ENCODE results near the gene C2CD4C.
"Not testable (repeated sequence)": the region's sequence is repeated elsewhere in the genome, so short reads cannot be mapped to it uniquely, and the experiment has no call there.

Gene C2CD4C

DNA sequence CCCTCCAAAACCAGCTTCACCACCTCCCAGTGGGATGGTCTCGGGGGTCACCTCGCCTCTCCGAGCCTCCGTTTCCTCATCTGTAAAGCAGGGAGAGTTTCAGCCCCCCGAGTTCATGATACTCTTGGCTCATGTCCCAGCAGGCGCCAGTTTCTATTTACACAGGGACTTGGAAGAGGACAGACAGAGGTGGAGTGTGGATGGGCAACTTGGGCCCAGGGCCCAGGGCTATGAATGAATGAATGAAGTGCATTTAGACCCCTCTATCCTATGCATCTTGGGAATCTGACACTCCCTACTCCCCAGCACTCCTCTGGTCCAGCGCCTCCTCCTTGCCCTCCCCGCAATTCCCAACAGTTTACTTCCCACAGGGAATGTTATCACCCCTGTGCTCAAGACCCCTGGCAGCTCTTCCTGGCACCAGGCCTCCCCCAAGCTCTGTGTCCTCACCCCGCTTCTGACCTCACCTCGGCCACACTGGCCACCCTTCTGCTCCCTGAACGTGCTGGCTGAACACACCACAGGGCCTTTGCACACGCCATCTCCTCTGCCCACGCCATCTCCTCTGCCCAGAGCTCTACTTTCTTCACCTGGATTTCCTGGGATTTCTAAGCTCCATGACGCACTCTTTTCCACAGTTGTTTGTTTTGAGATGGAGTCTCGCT lies 4.9 kb upstream of the C2CD4C start:
- DNase-seq, result no peak

DNA sequence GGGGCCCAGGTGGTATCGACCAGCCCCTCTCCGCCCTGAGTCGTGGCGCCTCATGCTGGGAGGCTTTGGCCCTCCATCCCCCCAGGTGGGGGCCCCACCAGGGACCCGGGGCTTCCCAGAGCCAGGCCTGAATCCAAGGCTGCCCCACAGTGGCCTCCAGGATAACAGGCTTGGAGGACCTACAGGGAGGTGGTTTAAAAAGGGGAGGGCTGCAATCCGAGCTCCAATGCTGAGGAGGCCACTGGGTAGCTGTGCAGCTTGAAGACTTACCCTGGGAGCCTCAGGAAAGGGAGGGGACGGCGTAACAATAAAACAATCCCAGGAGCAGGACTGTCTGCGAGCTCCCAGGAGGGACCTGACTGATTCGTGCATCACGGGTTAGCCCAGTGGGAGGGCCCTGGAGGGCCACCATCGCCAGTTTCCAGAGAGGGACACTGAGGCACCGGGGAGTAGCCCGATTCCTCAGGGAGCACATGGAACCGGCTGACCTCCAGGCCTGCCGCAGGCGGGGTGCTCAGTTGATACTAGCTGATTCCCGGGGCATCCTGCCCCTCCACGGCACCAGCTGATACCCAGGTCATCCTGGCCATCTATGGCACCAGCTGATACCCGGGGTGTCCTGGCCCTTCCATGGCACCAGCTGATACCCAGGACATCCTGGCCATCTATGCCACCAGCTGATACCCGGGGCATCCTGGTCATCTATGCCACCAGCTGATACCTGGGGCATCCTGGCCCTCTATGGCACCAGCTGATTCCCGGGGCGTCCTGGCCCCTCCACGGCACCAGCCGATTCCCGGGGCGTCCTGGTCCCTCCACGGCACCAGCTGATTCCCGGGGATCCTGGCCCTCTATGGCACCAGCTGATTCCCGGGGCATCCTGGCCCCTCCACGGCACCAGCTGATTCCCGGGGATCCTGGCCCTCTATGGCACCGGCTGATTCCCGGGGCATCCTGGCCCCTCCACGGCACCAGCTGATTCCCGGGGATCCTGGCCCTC lies 3.7 kb upstream of the C2CD4C start:
- DNase-seq, result no peak

DNA sequence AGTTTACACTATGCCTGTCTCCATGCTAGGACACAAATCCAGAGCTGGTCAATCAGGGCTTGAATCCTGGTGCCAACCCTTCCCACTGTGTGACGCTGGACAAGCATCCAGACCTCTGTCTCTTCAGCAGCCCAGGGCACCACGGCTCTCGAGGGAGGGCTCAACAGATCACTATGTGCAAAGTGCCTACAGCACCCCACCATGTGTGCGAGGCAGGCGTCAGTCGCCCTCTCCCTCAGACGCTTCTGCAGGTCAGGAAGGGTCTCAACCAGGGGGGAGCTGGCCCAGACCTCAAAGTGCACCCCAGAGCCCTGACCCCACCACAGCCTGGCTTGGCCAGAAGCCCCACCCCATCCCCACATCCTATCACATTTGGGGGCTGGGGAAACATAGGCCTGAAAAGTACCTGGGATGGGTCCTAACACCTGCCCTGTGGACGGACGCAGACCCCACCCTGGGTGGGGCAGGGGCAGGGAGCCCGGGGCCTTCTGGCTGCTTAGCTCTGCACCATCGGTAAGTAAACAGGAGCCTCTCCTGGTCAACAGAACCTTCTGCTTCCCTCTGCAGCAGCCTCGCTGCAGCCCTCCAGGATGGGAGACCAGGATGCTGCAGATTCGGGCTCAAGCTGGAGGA lies 2.9 kb upstream of the C2CD4C start:
- no peak for DNase-seq

DNA sequence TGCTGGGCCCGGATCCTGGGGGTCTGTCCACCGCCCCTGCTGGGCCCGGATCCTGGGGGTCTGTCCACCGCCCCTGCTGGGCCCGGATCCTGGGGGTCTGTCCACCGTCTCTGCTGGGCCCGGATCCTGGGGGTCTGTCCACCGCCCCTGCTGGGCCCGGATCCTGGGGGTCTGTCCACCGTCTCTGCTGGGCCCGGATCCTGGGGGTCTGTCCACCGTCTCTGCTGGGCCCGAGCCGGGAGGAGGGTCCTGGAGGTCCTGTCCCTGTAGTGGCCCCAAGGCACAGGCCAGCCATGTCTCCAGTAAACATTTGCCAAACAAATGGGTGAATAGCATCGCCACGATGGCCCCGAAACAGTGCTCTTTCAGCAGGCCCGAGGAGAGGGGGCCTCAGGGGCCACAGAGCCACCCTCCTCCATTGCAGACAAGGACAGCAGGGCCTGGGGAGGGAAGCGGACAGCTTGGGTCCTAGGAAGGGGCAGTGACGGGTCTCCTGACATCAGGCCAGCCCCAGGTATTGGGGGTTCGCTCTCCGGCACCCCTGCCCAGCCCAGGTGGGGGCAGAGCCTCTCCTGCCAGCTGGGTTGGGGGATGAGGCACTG lies 2.3 kb upstream of the C2CD4C start:
- DNase-seq, result not testable (repeated sequence)

DNA sequence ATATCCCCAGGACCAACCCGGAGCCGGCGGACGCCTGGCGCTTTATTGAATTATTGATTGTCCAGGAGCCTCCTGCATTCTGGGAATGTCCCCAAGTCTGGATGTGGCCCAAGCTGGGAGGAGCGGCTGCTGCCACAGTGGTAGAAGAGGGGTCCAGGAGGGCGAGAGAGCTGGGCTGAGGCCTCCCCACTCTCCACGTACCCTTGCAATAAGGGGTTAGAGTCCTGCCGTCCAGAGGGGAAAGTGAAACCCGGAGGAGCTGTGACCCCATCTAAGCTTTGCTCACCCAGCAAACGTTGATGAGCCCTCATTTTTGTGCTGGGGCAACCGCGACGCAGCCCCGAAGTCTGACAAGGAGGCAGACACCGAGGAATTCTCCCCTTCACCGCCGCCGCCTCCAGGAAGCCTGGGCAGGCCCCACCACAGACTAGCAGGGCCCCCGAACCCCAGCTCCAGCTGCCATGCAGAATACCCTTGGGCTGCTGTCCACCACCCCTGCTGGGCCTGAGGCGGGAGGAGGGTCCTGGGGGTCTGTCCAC lies 1.4 kb upstream of the C2CD4C start:
- no peak for DNase-seq

DNA sequence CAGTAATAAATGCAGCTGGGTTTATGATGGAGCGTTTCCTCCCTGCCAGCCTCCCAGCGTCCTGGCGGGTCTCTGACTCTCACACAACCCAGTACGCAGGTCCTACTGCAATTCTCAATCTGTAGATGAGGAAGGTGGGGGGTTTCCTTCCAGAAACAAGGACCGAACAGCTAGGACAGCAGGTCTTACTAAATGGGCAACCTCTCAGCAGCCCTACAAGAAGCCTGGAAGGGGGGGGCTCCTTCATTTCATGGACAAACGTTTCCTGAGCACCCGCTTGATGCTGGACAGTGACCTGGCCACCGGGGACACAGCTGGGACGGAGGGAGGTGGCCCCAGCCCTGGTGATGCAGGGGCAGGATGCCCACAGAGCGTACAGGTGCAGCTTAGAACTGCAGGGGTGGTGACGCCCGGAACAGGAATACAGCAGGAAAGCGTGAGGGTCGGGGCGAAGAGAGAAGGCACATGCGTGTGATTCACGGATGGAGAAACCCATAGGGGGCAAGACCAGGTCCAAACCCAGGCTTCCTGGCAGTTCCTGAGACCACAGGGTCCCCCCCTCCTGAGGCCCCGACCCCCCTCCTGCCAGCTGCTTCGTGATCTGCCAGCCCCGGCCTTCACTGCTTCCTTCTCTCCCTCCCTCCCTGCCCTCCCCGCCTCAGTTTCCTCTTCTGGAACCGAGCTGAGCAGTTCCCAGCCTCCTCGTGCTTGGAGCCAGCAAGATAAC lies 732 bp upstream of the C2CD4C start:
- no peak for DNase-seq

DNA sequence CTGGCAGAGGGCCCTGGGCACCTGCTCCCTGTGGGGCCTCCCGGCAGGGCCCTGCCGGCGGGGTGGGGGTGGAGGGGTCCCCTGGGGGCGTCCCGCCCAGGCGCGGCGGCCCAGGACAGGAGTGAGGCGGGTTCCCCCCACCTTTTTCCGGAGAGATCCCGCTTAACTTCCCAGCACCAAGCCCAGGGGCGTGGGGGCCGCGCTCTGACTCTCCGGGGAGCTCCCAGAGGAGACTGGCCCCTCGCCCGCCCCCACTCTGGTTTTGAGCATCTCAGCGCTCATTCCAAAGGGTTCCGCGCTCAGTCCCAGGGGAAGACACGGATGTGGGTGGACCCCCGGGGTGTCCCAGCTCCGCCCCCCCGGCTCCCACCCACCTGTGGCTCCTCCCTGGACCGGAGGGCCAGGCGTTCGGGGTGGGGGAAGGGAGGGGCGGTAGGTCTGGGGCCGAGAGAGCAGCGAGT lies 476 bp downstream of the C2CD4C start:
- no peak for DNase-seq

DNA sequence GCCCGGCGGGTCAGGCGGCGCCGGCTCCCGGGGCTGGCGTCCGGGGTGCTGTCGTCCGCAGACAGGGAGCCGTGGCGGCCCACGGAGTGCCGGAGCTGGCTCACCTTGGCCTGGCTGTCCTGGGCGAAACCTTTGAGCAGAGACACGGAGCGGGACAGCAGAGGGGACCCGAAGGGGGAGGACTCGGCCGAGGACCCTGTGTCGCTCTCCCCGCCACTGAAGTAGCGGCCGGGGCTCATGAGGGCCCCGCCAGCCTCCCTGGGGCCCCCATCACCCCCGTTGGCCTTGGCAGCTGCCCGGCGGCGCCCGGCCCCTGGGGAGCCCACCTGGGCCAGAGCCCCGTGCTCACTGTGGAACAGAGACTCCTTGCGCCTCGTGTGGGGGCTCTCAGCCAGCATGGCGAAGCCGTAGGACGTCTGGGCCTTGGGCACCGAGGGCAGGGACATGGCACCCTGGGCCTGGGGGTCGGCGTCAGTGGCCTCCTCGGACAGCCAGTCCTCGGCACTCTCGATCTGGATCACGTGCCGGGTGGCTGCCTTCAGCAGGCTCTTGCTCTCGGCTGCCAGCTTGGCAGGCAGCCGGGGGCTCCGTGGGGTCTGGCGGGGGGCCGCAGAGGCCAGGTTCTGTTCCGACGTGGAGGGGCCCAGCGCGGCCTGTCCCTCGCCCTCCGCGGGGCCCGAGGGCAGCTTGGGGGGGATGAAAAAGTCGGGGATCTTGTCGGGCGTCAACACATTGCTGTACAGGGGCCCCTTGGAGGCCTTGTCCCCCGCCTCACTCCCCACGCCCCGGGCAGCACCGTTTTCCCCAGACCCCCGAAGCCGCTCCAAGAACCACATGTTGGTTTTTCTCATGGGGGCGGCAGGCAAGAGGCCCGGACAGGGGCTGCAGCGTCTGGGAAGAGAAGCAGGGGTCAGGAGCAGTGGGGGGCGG lies 1.2 kb downstream of the C2CD4C start:
- no peak for DNase-seq

DNA sequence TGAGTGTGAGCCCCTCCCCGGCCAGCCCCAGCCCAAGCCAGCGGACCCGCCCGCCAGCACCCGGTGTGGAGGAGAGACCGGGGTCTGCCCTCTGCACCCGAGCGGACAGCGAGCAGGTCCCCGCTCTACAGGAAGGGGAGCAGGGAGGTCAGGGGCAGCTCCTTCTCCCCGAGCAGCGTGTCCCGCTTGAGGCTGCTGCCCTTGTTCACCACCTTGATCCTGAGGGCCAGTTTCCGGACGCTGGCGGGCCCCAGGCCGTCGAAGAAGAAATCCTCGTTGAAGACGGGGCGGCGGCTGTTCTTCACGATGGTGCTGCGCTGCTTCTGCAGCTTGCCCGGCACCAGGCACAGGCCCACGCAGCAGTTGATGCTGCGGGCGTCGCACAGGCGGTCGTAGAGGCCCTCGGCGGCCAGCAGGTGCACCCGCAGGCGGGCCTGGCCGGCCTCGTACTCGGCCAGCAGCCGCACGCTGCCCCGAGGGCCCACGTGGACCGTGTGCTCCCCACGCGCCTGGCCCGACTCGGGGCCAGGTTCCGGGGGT lies 1.9 kb downstream of the C2CD4C start:
- DNase-seq, result no peak

DNA sequence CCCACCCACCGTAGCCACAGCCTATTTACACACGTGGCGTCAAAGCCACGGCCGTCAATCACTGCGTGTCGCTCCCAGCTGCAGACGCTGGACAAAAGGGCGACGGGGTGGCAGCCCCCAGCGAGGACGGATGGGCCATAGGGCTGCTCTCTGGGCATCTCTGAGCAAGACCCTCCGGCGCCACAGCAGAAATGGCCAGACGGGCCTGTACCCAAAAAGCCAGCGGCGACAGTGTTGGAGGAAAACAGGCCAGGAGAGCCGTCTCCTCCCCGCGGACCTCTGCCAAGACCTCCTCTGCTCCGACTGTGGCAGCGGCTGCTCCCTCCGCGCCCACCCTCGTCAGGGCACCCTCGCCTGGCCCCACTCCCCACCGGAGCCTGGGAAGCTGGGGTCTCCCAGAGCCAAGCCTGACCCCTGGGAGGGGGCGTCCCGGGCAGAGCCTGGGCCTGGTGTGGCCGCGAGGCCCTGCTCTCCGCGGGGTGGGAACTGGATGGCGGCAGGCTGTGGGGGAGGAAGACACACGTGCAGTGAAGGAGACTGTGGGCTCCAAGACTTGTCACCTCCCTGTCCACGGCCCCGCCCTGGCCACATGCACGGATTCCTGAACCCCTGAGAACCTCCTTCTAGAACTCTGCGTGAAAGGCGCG lies 2.7 kb downstream of the C2CD4C start:
- no peak for DNase-seq

DNA sequence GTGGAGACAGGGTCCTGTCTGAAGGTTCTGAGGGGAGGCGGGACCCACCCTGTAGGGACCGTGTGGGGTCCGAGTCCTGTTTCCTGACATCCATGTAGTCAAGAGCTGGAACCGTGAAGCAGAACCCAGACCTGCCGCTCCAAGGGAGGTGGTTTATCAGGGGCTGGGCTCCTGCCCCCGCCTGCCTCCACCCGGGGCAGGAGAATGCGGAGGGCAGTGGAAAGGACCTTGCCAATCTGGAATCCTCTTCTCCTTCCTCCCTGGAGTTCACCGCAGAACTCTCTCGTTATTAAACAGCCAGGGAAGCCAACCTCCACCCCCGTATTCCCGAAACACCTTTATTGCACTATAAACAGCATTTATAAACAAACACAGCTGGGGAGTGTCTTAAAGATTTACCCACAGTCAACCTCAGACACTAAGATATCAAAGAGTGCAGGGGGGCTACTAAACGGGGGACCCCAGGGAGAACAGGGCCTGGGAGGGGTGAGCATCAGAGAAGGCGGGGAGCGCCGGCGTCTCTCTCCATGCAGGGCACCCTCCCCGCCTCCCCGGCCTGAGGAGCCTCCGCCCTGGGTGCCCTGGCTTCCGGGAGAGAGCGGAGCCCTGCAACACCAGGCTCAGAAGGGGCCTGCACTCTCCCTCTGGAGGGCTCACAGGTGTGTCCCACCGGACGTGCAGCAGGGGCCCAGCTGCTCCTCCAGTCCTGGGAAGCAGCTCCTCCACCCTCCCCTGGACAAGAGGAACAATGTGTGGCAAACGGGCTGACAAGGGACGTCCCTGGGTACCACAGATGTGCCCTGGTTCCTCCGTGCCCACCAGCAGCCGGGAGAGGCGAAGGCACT lies 3.6 kb downstream of the C2CD4C start:
- no peak for DNase-seq

DNA sequence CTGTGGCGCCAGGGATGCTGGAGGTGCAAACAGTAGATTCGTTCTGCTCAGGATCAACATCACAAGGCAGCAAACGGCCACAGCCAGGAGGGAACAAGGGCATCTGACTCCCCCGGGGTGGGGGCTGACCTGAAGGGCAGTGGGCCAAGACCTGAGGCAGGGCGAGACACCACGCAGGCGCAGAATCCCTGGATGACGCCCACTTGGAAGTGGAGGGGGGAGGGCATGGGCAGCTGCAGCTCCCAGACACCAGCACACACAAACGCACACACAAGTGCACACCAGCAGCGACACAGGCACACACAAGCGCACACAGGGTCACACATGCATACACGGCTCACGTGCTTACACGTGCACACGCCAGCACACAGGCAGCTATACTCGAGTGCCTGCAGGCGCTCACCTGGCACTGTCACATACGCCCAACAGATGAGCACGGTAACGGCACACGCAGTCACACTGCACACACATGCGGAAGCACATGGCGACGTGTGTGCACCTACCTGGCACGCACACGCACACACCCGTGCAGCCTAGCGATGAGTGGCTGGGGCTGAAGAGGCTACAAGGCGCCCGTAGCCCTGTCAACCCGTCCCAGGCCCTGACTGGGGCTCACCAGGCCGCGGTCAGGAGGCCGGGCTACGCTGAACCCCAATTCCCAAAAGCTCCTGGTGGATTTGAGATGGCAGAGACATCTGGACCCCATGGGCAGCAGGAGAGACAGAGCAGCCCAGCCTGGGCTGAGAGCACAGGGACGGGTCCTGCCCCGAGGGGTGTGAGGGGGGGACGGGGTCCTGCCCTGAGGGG lies 5.5 kb downstream of the C2CD4C start:
- DNase-seq, result peak; percentile 21

DNA sequence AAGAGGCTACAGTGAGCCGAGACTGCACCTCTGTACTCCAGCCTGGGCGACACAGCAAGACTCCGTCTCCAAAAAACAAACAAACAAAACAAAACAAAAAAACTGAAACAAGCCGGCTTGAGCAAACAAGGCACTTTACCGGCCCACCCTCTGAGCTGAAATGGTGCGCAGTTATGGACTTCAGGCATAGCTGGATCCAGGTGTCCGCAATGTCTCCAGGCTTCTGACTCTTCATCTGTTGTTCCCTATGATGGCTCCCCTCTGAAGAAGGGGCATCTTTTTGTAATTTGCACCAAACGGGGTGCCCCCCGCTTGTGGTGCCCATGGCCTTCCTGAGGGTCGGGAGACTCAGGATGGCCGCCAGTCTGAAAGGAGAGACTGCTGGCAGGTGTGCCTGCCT lies 6.2 kb downstream of the C2CD4C start:
- peak; percentile 6 for DNase-seq

DNA sequence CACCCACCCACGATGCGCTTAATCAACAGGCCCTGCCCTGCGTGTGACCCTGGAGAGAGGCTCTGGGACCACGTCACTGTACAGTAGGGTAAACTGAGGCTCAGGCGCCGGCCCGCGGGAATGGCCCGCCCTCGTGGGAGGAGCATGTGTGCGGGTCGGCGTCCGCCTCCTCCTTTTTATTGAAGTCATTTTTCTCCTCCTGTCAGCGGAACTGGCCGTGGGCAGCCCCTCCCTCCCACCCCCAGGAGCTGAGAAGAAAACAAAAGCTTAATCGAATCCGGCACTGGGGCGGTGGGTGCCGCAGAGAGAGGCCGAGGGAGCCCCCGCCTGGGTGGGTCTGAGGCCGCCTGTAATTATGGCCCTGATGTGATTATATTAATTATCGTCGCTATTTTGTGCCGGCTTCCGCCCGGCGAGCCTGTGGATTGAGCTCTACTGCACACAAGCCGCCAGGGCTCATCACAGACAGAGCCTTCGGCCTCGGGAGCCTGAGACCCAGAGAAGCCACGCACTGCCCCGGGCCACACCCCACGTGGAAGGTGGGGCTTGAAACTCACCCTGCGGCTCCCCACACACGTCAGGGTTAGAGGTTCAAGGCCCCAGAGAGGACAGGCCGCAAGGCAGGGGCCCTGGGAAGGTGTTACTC lies 7.0 kb downstream of the C2CD4C start:
- DNase-seq, result peak; percentile 30

DNA sequence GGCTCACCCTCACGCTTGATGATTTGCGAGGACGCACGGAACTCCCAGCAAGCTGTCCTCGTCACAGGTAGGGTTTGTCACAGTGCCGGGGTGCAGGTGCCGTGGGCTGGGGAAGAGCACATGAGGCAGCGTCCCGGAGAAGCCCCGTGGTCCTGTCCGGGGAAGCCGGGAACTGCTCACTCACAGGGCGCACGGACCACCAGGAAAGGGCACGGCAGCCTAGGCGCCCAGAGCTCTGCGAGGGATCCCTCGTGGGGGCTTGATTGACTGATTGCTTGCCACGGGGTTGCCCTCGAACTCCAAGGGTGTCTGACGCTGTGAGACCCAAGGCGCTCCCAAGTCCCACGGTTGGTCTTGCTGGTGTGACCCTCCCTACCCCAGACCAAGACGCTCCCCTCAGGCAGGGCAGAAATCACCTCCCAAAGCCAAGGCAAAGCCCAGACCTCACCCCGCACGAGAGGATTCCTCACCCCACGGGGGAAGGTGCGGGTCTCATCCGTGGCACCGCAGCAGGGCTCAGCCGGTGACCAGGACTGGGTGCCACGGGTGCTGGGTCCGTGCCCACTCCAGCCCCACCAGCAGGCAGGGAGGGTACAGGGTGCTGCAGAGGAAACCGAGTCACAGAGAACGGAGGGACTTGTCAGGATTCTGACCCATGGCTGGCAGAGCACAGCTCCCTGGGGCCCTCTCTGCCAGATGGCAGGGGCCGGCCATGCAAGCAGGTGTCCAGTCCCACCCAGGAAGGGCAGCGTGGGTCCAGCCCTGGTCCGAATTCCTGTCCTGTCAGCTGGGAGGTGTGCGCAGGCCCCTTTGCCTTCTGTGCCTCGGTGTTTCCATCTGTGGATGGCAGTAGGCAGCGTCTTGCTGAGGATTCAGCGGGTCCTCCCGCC lies 7.7 kb downstream of the C2CD4C start:
- DNase-seq, result peak; percentile 7

DNA sequence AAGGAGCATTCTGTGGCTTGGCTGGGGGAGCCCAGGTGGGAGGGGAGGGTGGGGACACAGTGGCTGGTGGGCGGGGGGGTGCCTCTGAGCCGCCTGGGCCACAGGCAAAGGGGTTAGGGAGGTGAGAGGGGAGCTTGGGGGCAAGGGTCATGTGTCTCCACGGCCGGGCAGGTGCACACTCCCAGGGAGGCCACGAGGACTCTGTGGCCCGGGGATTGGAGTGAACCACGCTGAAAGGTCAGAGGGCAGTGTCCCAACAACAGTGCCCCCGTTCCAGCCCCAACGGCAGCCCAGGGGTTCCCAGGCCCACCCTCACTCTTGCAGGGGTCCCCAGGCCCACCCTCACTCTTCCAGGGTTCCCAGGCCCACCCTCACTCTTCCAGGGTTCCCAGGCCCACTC lies 9.6 kb downstream of the C2CD4C start:
- DNase-seq, result no peak

DNA sequence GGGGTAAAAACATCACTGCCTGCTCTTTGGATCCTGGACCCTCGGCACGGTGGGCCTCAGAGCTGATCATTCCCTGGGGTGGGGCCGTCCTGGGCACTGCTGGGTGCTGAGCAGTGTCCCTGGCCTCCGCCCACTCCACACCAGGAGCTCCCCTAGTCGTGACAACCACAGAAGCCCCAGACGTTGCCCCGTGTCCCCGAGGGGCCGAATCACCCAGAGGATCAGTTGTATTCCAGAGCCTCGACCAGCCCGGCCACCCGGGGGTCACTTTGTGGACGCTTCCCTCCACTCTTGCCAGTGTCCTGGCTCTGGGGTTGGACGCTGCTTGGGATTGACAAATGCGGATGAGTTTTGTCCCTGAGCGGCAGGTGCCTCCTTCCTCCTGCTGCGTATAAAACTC lies 10.2 kb downstream of the C2CD4C start:
- peak; percentile 4 for DNase-seq

Data from right hindlimb (tissue), 1 donor.